ENCODE results near the gene RBFOX2.

RBFOX2 gene

GRCh38 chr22:35690001-35690400, 338.6 kb downstream of the RBFOX2 start:
- DNase-seq (ENCODE audit: low spot score) = no peak

DNA sequence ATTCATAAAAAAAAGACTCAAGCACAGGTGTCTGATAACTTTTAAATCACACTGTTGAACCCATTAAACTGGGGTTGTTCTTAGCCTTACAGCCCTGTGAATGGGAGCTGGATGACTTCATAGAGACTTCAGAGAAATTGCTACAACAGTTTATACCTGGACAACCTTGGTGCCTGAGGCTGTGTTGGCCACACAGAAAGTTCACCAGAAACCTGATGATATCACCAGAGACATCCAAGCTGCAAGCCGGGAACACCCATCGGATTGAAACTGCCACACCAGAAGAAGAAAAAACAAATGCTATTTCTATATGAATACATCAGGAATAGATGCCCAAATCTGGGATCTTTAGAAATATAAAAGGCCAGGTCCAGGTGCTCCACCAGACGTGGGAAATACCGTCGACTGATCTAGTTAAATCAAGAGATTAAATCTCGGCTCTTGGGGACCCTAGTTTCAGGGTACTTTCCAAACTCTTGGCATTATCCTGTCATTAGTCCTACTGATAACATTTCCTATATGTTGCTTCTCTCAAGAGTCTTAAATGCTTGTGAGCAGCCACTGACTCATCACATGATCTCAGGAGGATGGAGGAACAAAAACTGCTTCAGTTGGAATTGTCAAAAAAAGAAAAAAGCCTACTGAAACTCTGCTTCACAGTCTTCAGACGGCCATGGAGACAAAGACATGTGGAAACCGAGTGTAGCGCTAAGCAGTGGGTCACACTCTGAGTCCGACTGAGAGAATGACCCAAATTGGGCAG, 339.5 kb downstream of the RBFOX2 start:
- DNase-seq (ENCODE audit: low spot score) = no peak
